Activated CD8-positive, alpha-beta T cell treated with anti-CD3 and anti-CD28 coated beads, Interleukin-2, amount 10 ng/mL, durations not matched to agents 7 days and 5 days (primary cell): Measurements from ENCODE around the gene TLR8. TPM values are rescaled to one million over a fixed set of nuclear protein-coding genes. Genes with fewer than 3 reads are reported as not detected.

Source experiments
- ATAC-seq: fragments of 150-1000 bp; cut with Tn5 transposase; one replicate; pipeline ENCODE4 v1.10.0; 2021; ENCODE audit warnings: moderate library complexity
- CTCF ChIA-PET: fragments of 350-600 bp; sonication (Branson Sonifier 250); formaldehyde crosslinking; loops from one replicate; lab custom pipeline; 2021; ENCODE audit warnings: antibody characterized with exemption; lab: Charles Lee
- POLR2A ChIA-PET: fragments of 350-600 bp; sonication (Branson Sonifier 250); formaldehyde crosslinking; loops from one replicate; lab custom pipeline; 2021; ENCODE audit warnings: antibody characterized with exemption; lab: Charles Lee
- DNase-seq: peaks from one replicate; pipeline ENCODE4 v3.0.0-alpha.2; 2020
- H3K27ac Mint-ChIP-seq: one replicate; pipeline ENCODE4 v1.8.0; 2021; ENCODE audit warnings: mild to moderate bottlenecking, mixed read lengths
- H3K27me3 Mint-ChIP-seq: one replicate; pipeline ENCODE4 v1.8.0; 2021; ENCODE audit warnings: low read depth, mixed read lengths
- H3K36me3 Mint-ChIP-seq: one replicate; pipeline ENCODE4 v1.8.0; 2021; ENCODE audit warnings: low read depth, mixed read lengths
- H3K4me1 Mint-ChIP-seq: one replicate; pipeline ENCODE4 v1.8.0; 2021; ENCODE audit warnings: low read depth, mixed read lengths
- H3K4me3 Mint-ChIP-seq: one replicate; pipeline ENCODE4 v1.8.0; 2021; ENCODE audit warnings: mild to moderate bottlenecking, mixed read lengths
- H3K9me3 Mint-ChIP-seq: one replicate; pipeline ENCODE4 v1.8.0; 2022; ENCODE audit warnings: mixed read lengths; ENCODE audit not compliant: insufficient read depth
- total RNA-seq, 2 experiments: library from RNA; stranded (reverse); gene quantifications; one replicate each; pipeline ENCODE4 v1.2.3, GENCODE V29; 2021

Gene TLR8
- total RNA-seq, 2 experiments from 2014 or later, result not detected

DNA sequence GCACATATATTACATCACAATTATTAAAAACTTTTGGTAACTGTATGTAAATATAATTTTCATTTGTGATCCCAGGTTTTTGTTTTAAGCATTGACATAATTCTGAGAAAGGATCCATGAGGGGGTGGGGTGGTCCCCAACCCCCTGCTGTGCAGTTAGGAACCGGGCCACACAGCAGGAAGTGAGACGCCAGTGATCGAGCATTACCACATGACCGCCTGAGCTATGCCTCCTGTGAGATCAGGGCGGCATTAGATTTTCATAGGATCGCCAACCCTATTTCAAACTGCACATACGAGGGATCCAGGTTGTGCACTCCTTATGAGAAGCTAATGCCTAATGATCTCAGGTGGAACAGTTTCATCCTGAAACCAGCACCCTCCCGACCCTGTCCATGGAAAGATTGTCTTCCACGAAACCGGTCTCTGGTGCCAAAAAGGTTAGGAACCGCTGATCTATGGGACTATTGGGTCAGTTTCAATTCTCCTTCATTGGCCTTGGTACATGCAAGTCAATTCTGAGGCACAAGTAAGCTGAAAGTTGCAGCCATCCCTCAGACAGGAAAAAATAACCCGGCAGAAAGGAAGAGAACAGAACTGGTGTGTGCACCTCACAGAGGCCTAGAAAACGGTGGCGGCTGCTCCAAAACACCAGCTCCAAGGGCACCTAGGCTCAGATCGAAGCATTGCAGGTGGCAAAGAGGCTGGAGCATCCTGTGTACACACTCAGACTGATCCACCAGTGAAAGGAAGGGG, 61.5 kb downstream of the TLR8 start:
- Mint-ChIP-seq H3K4me1 (peaks cover 53% of the 10 kb centered on the region), H3K27ac (peak overlapping the region; percentile 90), H3K27me3 (no peaks in the 10 kb centered on the region), H3K9me3 (no peaks in the 10 kb centered on the region), H3K4me3 (peak overlapping the region; percentile 72), H3K36me3 (peaks cover 25% of the 10 kb centered on the region)
- ATAC-seq (peak; percentile 54), DNase-seq (peak; percentile 58)
- ChIA-PET POLR2A (interaction anchor here (0.7 to 16.3 kb wide), 6 partner anchors 11 to 120 kb away, joined by 3 to 1048 read pairs (median 20); no protein-coding TSS in a partner anchor), CTCF (interaction anchor here (0.8 to 22.7 kb wide), 5 partner anchors 16 to 520 kb away, joined by 3 to 406 read pairs (median 5); no protein-coding TSS in a partner anchor)

DNA sequence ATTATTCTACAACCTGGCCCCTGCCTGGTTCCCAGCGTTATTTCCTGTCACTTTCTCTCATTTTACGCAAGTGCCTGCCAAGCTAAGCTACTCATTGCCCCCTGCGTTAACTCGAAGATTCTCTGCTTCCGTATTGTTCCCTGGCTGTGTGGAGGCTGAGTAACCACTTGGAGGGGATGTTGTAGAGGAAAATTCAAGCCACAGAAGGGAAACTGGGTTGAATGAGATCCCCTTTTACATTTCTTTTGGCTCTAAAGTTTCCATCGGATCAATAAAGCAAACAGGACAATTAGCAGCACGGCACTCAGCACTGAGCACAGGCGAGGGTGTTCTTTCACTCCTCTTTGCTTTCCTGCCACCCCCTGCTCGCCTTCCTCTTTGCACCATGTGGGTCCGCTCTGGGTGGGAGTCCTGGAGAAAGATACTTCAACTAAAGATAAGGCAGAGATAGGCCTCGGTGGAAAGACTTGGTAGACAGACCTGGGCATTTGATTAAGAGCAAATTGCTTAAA, 64.3 kb downstream of the TLR8 start:
- CTCF ChIA-PET, result interaction anchor here (0.9 to 22.7 kb wide), 7 partner anchors 19 to 520 kb away, joined by 3 to 406 read pairs (median 4); no protein-coding TSS in a partner anchor
- peak overlapping the region; percentile 95 for H3K4me3 Mint-ChIP-seq
- DNase-seq (peak; percentile 71), ATAC-seq (peak; percentile 25)
- H3K9me3 Mint-ChIP-seq, result no peaks in the 10 kb centered on the region
- H3K4me1 Mint-ChIP-seq, result peaks cover 45% of the 10 kb centered on the region
- H3K27me3 Mint-ChIP-seq, result no peaks in the 10 kb centered on the region
- peaks cover 36% of the 10 kb centered on the region for H3K36me3 Mint-ChIP-seq
- POLR2A ChIA-PET, result interaction anchor here (1.4 to 16.3 kb wide), 4 partner anchors 18 to 517 kb away, joined by 4 to 1048 read pairs (median 495); no protein-coding TSS in a partner anchor
- peak overlapping the region; percentile 97 for H3K27ac Mint-ChIP-seq

DNA sequence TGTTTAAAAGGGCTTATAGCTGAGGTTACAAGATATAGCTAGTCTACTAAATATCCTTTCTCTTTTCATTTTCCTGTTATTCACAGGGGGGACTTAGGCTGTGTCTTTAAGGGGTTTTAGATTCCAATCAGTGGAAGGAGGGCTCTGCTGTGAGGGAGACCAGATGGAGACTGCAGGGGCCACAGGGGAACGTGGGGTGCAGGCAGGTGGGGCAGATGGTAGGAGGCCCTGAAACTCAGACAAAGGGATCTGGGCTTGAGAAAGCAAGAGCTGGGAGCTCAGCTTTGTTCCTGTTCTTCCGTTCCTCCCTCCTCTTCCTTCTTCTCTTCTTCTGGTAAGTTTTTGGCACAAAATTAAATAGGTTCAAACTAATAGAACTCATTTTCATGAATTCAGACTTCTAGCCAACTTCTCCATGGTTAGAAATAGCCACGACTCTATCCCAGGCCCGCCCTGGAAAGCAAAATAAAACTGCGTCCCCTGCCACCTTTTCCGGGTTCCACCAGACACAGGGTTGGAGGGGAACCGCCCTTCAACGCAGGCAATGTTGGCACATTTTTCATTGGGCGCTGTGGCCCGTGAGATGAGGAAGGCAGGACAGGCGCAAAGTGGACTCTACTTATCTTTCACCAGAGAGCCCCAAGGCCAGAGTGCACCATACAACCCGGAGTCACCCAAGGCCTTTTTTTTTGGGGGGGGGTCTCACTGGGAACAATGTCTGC, 65.0 kb downstream of the TLR8 start:
- ChIA-PET CTCF (interaction anchor here (0.9 to 22.7 kb wide), 6 partner anchors 19 to 519 kb away, joined by 3 to 406 read pairs (median 4); no protein-coding TSS in a partner anchor), POLR2A (interaction anchor here (1.4 to 16.3 kb wide), 4 partner anchors 18 to 516 kb away, joined by 4 to 1048 read pairs (median 495); no protein-coding TSS in a partner anchor)
- H3K27ac Mint-ChIP-seq, result peak overlapping the region; percentile 97
- H3K27me3 Mint-ChIP-seq, result no peaks in the 10 kb centered on the region
- H3K4me3 Mint-ChIP-seq, result peak overlapping the region; percentile 95
- H3K9me3 Mint-ChIP-seq, result no peaks in the 10 kb centered on the region
- H3K4me1 Mint-ChIP-seq, result peaks cover 40% of the 10 kb centered on the region
- H3K36me3 Mint-ChIP-seq, result peaks cover 40% of the 10 kb centered on the region
- ATAC-seq (peak; percentile 5), DNase-seq (peak; percentile 63)

DNA sequence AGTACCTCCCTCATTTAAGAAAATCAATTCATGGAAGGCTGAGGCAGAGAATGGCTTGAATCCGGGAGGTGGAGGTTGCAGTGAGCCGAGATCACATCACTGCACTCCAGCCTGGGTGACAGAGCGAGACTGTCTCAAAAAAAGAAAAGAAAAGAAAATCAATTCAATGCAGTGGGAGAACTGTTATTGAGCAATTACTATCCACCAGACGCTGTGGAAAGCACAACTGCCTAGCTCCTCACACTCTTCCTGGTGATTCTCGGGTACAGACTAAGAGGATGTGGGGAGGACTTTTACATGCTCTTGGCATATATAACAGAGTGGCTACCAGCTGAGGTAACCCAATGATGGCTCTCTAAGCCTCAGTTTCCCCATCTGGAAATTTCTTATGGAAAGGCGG, 65.8 kb downstream of the TLR8 start:
- Mint-ChIP-seq H3K27me3 (no peaks in the 10 kb centered on the region), H3K4me1 (peaks cover 34% of the 10 kb centered on the region), H3K27ac (peak overlapping the region; percentile 97), H3K4me3 (peak overlapping the region; percentile 95), H3K36me3 (peaks cover 44% of the 10 kb centered on the region), H3K9me3 (no peaks in the 10 kb centered on the region)
- DNase-seq, result no peak
- ChIA-PET POLR2A (interaction anchor here (0.9 to 16.3 kb wide), 6 partner anchors 10 to 516 kb away, joined by 4 to 1048 read pairs (median 110); no protein-coding TSS in a partner anchor), CTCF (interaction anchor here (1.3 to 22.7 kb wide), 4 partner anchors 20 to 121 kb away, joined by 3 to 406 read pairs (median 4); no protein-coding TSS in a partner anchor)
- ATAC-seq, result no peak

Other genes with a start within 250 kb of the TLR8 start
- gene PRPS2, start 115.2 kb upstream of the TLR8 start, total RNA-seq, result 10 to 100 TPM; 84.5 to 94.3 TPM
- gene TLR7, start 39.5 kb upstream of the TLR8 start, total RNA-seq, result under 1 TPM in 1 of 2 experiments, not detected in 1; 0.05 TPM
- gene TMSB4X, start 68.5 kb downstream of the TLR8 start, total RNA-seq, result 1,000 to 10,000 TPM; 8,800 to 8,961 TPM
- gene FAM9C, start 138.0 kb downstream of the TLR8 start, total RNA-seq, result not detected